Astrocyte of the spinal cord (primary cell): ENCODE measurements around the gene NEURL3.
"Not testable (repeated sequence)": the region's sequence is repeated elsewhere in the genome, so short reads cannot be mapped to it uniquely, and the experiment has no call there.

ENCODE experiments used
- DNase-seq: peaks from one replicate; pipeline ENCODE4 v3.0.0; 2011; ENCODE audit warnings: low read depth, low spot score
- H3K4me3 ChIP-seq: 2 replicates; pipeline ENCODE4 v1.5.1; 2011; ENCODE audit warnings: low read depth, mild to moderate bottlenecking, low read length, moderate library complexity
- in situ Hi-C: cut with HindIII; loops from 2 replicates; pipeline ENCODE4 v1.10.0; 2017; ENCODE audit warnings: low sequenced_read_pairs
- TF ChIP-seq, protein P1 (sequence below): IDR thresholded peaks from 2 replicates; pipeline ENCODE4 v1.5.1; 2012; ENCODE audit warnings: low read depth, mild to moderate bottlenecking, low read length, inconsistent platforms

Gene NEURL3

GRCh38 chr2:96500385-96501066 is 4.6 kb downstream of the NEURL3 start:
- no peak for DNase-seq
- TF ChIP-seq, protein P1, sequence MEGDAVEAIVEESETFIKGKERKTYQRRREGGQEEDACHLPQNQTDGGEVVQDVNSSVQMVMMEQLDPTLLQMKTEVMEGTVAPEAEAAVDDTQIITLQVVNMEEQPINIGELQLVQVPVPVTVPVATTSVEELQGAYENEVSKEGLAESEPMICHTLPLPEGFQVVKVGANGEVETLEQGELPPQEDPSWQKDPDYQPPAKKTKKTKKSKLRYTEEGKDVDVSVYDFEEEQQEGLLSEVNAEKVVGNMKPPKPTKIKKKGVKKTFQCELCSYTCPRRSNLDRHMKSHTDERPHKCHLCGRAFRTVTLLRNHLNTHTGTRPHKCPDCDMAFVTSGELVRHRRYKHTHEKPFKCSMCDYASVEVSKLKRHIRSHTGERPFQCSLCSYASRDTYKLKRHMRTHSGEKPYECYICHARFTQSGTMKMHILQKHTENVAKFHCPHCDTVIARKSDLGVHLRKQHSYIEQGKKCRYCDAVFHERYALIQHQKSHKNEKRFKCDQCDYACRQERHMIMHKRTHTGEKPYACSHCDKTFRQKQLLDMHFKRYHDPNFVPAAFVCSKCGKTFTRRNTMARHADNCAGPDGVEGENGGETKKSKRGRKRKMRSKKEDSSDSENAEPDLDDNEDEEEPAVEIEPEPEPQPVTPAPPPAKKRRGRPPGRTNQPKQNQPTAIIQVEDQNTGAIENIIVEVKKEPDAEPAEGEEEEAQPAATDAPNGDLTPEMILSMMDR: no peak
- no peak overlapping the region for H3K4me3 ChIP-seq
- in situ Hi-C loops: no loop called here

GRCh38 chr2:96499061-96499960 is 5.8 kb downstream of the NEURL3 start:
- H3K4me3 ChIP-seq: no peak overlapping the region
- TF ChIP-seq, protein P1: no peak
- no peak for DNase-seq
- in situ Hi-C loops: no loop called here

DNA sequence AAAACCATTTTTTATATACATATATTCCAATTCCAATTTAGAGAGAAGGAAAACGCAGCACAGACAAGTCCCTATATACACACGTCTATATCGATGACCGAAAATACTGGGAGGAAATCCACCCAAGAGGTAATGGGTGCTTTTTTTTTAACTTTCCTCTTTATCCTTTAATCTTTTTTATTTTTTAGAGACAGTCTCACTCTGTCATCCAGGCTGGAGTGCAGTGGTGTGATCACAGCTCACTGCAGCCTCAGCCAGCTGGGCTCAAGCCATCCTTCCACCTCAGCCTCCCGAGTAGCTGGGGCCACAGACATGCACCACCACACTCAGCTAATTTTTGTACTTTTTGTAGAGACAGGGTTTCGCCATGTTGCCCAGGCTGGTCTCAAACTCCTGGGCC is 6.5 kb downstream of the NEURL3 start:
- in situ Hi-C loops, H3K4me3 ChIP-seq, DNase-seq: not testable (repeated sequence)

- no peak overlapping the region for H3K4me3 ChIP-seq
- in situ Hi-C loops: no loop called here
- no peak for DNase-seq
- TF ChIP-seq, protein P1: no peak
Measured at GRCh38 chr2:96498021-96498431, 7.1 kb downstream of the NEURL3 start.

DNA sequence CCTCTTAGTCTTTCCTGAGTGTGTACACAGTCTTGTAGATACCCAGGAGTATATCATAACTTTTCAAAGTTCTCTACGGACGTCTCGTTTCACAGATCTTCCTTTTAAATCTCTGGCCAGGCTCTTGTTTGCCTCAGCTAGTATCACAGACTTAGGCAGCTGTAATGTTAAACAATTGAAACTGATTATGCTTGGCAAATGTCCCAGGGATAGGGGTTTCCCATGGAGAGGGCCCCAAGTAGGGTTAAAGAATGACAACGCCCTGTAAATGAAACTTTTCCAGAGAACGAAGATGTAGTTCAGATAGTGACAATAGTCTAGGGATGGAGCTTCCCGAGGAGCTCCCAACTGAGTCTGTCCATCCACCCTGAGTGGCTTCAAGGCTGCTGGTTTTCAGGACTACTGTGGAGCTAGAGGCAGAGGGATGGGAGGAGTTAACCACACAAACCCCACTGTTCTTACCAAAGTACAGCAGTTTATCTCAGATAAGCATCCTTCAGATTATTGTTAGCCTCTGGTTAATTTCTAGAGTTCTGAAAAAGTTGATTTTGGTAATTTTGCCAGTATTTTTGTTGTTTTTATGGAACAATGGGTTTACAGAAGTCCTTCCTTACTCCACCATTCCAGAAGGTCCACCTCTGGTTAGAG is 9.1 kb downstream of the NEURL3 start:
- in situ Hi-C loops: no loop called here

GRCh38 chr2:96494188-96494587 is 11.0 kb downstream of the NEURL3 start:
- no peak overlapping the region for H3K4me3 ChIP-seq
- TF ChIP-seq, protein P1: no peak
- in situ Hi-C loops: no loop called here
- DNase-seq: no peak

More for the DNA sequence above, 9.1 kb downstream of the NEURL3 start:
- no peak overlapping the region for H3K4me3 ChIP-seq
- DNase-seq: no peak
- TF ChIP-seq, protein P1: no peak
